ENCODE results near the gene BMPR1A. TPM values are rescaled to one million over a fixed set of nuclear protein-coding genes. Genes with fewer than 3 reads are reported as not detected.

BMPR1A gene
- total and polyA plus RNA-seq, 10 of the 15 experiments (the other 5 are each of a cell fraction or from before 2014, with no cell fraction given), result 2.3 to 22.7 (median 13.1) TPM

DNA sequence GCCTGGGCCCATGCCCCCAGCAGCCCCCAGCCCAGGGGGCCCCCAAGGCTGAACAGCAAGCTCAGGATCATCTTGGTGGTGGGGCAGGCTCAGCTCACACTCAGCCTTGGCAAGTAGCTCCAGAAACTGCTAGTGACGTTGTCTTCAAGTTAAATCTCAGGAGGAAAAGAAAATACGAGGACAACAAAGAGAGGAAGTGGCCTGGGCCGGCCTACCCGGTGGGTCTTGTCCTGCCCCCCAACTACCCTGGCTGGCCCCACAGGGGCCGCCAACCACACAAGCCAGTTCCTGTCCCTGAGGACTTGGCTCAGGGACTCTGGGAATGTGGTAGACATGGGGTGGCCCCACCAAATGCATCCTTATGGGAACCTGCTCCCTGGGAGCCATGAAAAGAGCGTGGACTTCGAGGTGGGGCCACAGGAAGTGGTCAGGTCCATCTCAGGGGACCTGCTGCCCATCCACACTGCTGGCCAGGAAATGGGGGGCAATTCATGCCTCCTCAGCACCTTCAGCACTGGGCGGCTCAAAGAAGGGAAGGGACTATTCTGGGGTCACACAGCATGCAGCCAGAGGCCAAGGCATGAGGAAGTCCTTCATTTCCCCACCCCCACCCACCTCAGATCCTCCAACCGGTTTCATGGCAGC lies 201.2 kb downstream of the BMPR1A start, which contains the start of gene MMRN2:
TSS of gene MMRN2 (minus strand) at position 145 of the 645 bp plus-strand sequence. CDS start at position 71, 74 bp downstream.
- WGBS (ENCODE audit: insufficient coverage, insufficient replicate concordance, low lambda C conversion rate, missing lambda C conversion rate), result 28% methylated on average over 9 of the region's 9 CpGs
- Histone ChIP-seq H3K36me3 (ENCODE audit: control insufficient read depth in 2 of 2, insufficient read depth in 2 of 2, low read length in 1 of 2) (no peaks in the 10 kb centered on the region), H2AFZ (ENCODE audit: control insufficient read depth, low read depth, low read length) (no peak within 1 kb of the TSS), H3K9ac (ENCODE audit: control insufficient read depth, insufficient read depth, low read length) (no peak within 1 kb of the TSS), H3K27ac (ENCODE audit: control insufficient read depth, insufficient read depth) (no peak within 1 kb of the TSS), H4K20me1 (ENCODE audit: control insufficient read depth, insufficient read depth) (no peaks in the 10 kb centered on the region), H3K4me2 (ENCODE audit: control insufficient read depth, insufficient read depth) (no peak within 1 kb of the TSS), H3K9me3 (replicated peaks; ENCODE audit: control insufficient read depth, insufficient read depth, low read length) (no peaks in the 10 kb centered on the region; the same call in 2 of the 3 replicates), H3K4me1 (ENCODE audit: control insufficient read depth, insufficient read depth, low read length) (peaks cover 13% of the 10 kb centered on the region), H3K4me3 (no peak within 1 kb of the TSS), H3K79me2 (ENCODE audit: control insufficient read depth, insufficient read depth, low read length) (no peaks in the 10 kb centered on the region), H3K27me3 (replicated peaks in 1 of 2; ENCODE audit: control insufficient read depth in 2 of 2, insufficient read depth in 2 of 2, low read length in 1 of 2) (no peaks in the 10 kb centered on the region)
- ATAC-seq, result no peak
- CTCF ChIA-PET, result interaction anchor here (0.8 to 1.7 kb wide), 2 partner anchors 9 kb away, joined by 4 to 9 read pairs; no protein-coding TSS in a partner anchor
- no peak for TF ChIP-seq DPF2 (IDR thresholded peaks at IDR 0.05)
- TF ChIP-seq SPI1 (IDR thresholded peaks at IDR 0.05; ENCODE audit: borderline replicate concordance, insufficient read depth, low read depth, low read length), result peak; percentile 28; the same call in 1 of the 2 replicates
- peak; percentile 19 for TF ChIP-seq MEF2B (IDR thresholded peaks at IDR 0.05; ENCODE audit: partially characterized antibody, poor library complexity, severe bottlenecking)
- TF ChIP-seq IKZF1 (conservative IDR thresholded peaks at IDR 0.05), result 0 out of 2 replicates have a peak, but pooled peaks have one; percentile 18
- TF ChIP-seq, protein P1, sequence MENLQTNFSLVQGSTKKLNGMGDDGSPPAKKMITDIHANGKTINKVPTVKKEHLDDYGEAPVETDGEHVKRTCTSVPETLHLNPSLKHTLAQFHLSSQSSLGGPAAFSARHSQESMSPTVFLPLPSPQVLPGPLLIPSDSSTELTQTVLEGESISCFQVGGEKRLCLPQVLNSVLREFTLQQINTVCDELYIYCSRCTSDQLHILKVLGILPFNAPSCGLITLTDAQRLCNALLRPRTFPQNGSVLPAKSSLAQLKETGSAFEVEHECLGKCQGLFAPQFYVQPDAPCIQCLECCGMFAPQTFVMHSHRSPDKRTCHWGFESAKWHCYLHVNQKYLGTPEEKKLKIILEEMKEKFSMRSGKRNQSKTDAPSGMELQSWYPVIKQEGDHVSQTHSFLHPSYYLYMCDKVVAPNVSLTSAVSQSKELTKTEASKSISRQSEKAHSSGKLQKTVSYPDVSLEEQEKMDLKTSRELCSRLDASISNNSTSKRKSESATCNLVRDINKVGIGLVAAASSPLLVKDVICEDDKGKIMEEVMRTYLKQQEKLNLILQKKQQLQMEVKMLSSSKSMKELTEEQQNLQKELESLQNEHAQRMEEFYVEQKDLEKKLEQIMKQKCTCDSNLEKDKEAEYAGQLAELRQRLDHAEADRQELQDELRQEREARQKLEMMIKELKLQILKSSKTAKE (IDR thresholded peaks at IDR 0.05; ENCODE audit: low read depth, poor library complexity, severe bottlenecking), result no peak
- no peak for TF ChIP-seq SUPT20H (IDR thresholded peaks at IDR 0.05; ENCODE audit: borderline replicate concordance, control insufficient read depth, low read depth, low read length)
- TF ChIP-seq CHD2 (IDR thresholded peaks at IDR 0.05; ENCODE audit: borderline replicate concordance, low read depth, low read length), result no peak
- BruUV-seq (replicated peaks), result no TSS peak
- intact Hi-C loops (cut with micrococcal nuclease; ENCODE audit: unreplicated experiment), result no loop called here
- POLR2A ChIA-PET, result interaction anchor here (0.6 to 1.5 kb wide), 2 partner anchors 12 to 15 kb away, joined by 3 to 5 read pairs; no protein-coding TSS in a partner anchor
- RAD21 ChIA-PET (ENCODE audit: unreplicated experiment), result interaction anchor here (0.6 kb wide), 1 partner anchor 66 kb away, joined by 4 read pairs; no protein-coding TSS in a partner anchor
- in situ Hi-C loops (cut with MboI), result no loop called here
- DNase-seq (ENCODE audit: low read depth, low spot score), result no peak
- SMC1A ChIA-PET (ENCODE audit: uncharacterized antibody, unreplicated experiment), result interaction anchor here (1.1 kb wide), 1 partner anchor 8 kb away, joined by 3 read pairs; no protein-coding TSS in a partner anchor
- FAIRE-seq, result no peak

Measured in GM12878 (cell line).